Thymus (tissue), 11 donors: ENCODE measurements around the gene MED26. TPM values are rescaled to one million over a fixed set of nuclear protein-coding genes. Genes with fewer than 3 reads are reported as not detected.

Experiments used
- DNase-seq, 9 donors: peaks; one replicate each; pipeline ENCODE4 v3.0.0-alpha.2; 2013; ENCODE audit warnings: low spot score in 9 of 9, low read depth in 6 of 9, missing footprints in 1 of 9
- H3K27ac ChIP-seq, 2 donors: one replicate each; pipeline ENCODE4 v1.5.1; 2013; ENCODE audit warnings: control low read depth in 1 of 2, low read depth in 1 of 2, low read length in 1 of 2, mild to moderate bottlenecking in 1 of 2, moderate library complexity in 1 of 2
- H3K27me3 ChIP-seq, 2 donors: one replicate each; pipeline ENCODE4 v1.5.1; 2013; ENCODE audit warnings: low read length in 1 of 2; ENCODE audit not compliant: control insufficient read depth in 2 of 2, insufficient read depth in 1 of 2
- H3K36me3 ChIP-seq, 2 donors: one replicate each; pipeline ENCODE4 v1.5.1; 2013; ENCODE audit warnings: low read length in 1 of 2, mild to moderate bottlenecking in 1 of 2, moderate library complexity in 1 of 2; ENCODE audit not compliant: control insufficient read depth in 2 of 2, insufficient read depth in 2 of 2
- H3K4me1 ChIP-seq, 2 donors: one replicate each; pipeline ENCODE4 v1.5.1; 2013; ENCODE audit warnings: low read length in 2 of 2; ENCODE audit not compliant: control insufficient read depth in 2 of 2, insufficient read depth in 2 of 2
- H3K4me3 ChIP-seq, 2 donors: one replicate each; pipeline ENCODE4 v1.5.1; 2013; ENCODE audit warnings: low read length in 2 of 2, control low read depth in 1 of 2, mild to moderate bottlenecking in 1 of 2
- H3K9me3 ChIP-seq, 2 donors: one replicate each; pipeline ENCODE4 v1.5.1; 2013; ENCODE audit warnings: low read length in 1 of 2, mild to moderate bottlenecking in 1 of 2; ENCODE audit not compliant: control insufficient read depth in 2 of 2, insufficient read depth in 1 of 2
- WGBS: extraction: QIAGEN DNeasy Blood & Tissue Kit; methylation state at CpG from one replicate; pipeline ENCODE4 v1.1.7; 2013; 5-methylcytosine and 5-hydroxymethylcytosine counted together
- polyA plus RNA-seq: library from polyadenylated mRNA; stranded (reverse); fragments of 200-250 nt; gene quantifications from one replicate; pipeline ENCODE4 v1.2.3, GENCODE V29; 2013
- total RNA-seq: library from RNA; stranded (reverse); fragments of 120-200 nt; gene quantifications from one replicate; pipeline ENCODE4 v1.2.4, GENCODE V29; 2013
- donor health status: healthy.

Gene MED26
- total and polyA plus RNA-seq, 2 donors: 6.2 to 8.1 TPM

DNA sequence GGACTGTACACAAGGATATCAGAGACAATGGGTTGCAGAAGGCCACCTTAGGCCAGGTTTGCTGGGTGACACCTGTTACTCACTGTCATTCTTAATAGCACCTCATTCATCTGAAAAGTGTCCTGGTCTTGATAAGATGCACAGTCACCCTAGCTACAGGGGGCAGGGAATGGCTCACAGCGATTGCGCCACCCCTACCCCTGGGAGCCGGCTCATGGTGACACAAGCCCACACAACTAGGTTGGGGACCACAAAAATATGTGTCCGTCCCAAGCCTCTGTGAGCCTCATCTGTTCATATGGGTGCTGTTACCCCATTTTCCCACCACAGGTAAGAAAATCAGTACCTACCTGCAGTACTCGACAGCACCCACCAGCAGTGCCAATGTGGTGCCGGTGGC, 23.4 kb downstream of the MED26 start:
- DNase-seq: no peak
- Histone ChIP-seq H3K36me3 (peaks cover 7 to 9% of the 10 kb centered on the region in 2 donors), H3K27ac (no peak overlapping the region), H3K9me3 (no peaks in the 10 kb centered on the region), H3K27me3 (no peaks in the 10 kb centered on the region), H3K4me1 (peaks cover 0 to 3% of the 10 kb centered on the region in 2 donors), H3K4me3 (no peak overlapping the region)
- 98% methylated on average over 6 of the region's 6 CpGs for WGBS

DNA sequence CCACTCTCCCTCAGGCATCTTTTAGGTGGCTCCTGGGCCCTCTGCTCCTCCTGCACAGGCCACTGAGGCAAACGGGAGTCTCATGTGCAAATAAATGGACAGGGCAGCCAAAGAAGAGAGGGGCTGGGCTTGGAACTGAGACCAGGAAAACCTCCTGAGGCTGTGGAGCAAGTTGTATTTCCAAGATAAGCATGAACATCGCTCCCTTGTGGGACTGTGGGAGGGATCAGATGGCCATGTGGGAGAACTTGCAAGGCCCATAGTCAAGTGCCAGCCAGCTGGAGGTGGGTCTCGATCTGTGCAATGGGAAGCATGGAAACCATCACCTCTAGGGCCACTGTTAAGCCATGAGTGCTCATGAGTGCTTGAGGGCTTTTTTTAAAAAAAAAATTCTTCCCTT, 24.9 kb downstream of the MED26 start:
- WGBS: 95% methylated on average over 3 of the region's 3 CpGs
- peaks cover 0 to 3% of the 10 kb centered on the region in 2 donors for H3K4me1 ChIP-seq

DNA sequence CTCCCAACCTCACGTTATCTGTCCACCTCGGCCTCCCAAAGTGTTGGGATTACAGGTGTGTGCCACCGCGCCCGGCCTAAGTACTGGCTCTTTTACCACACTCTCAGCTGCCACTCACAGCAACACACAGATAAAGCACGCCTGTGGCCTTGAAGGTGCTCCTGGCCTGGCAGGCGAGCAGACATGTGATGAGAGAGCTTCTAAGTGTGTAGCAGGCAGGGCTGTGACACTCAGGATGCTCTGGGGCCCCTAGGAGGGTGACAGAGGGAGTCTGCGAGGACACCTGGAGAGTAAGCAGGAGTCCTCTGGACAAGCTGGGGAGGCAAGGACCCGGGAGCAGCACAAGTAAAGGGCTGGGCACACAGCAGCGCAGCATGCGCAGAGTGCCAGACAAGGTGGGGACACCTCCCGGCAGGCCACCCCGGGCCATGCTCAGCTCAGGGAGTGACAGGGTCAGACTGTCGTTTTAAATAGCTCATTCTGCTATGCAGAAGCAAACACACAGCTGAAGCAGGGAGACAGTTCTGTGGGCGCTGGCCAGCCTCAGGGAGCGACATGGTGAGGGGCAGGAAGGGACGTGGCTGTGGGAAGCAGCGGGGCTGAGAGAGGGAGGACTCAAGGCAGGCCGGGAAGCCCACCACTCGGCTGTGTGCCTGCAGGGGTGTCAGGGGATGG, 26.5 kb downstream of the MED26 start:
- no peak overlapping the region for H3K4me3 ChIP-seq
- WGBS: 97% methylated on average over 20 of the region's 20 CpGs

More for the DNA sequence above, 24.9 kb downstream of the MED26 start:
- H3K36me3 ChIP-seq: peaks cover 7 to 9% of the 10 kb centered on the region in 2 donors
- no peak overlapping the region for H3K27ac ChIP-seq
- H3K9me3 ChIP-seq: no peaks in the 10 kb centered on the region
- no peak overlapping the region for H3K4me3 ChIP-seq
- H3K27me3 ChIP-seq: no peaks in the 10 kb centered on the region
- no peak for DNase-seq

DNA sequence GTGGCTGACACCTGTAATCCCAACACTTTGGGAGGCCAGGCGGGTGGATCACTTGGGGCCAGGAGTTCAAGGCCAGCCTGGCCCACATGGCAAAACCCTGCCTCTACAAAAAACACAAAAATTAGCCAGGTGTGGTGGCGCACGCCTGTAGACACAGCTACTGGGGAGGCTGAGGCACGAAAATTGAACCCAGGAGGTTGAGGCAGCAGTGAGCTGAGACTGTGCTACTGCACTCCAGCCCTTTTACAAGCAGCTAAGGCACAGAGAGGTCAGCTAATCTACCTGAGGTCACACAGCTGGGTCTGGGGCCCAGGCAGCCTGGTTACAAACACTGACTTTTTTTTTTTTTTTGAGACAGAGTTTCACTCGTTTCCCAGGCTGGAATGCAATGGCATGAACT, 27.2 kb downstream of the MED26 start:
- Histone ChIP-seq H3K27ac (no peak overlapping the region), H3K36me3 (peaks cover 0 to 9% of the 10 kb centered on the region in 2 donors), H3K4me3 (no peak overlapping the region), H3K27me3 (no peaks in the 10 kb centered on the region), H3K9me3 (no peaks in the 10 kb centered on the region), H3K4me1 (peaks cover 0 to 3% of the 10 kb centered on the region in 2 donors)
- DNase-seq: no peak
- WGBS: 97% methylated on average over 5 of the region's 5 CpGs

More for the DNA sequence above, 26.5 kb downstream of the MED26 start:
- Histone ChIP-seq H3K4me1 (peaks cover 0 to 3% of the 10 kb centered on the region in 2 donors), H3K27me3 (no peaks in the 10 kb centered on the region), H3K27ac (no peak overlapping the region), H3K9me3 (no peaks in the 10 kb centered on the region), H3K36me3 (peaks cover under 1 to 9% of the 10 kb centered on the region in 2 donors)
- DNase-seq: no peak

DNA sequence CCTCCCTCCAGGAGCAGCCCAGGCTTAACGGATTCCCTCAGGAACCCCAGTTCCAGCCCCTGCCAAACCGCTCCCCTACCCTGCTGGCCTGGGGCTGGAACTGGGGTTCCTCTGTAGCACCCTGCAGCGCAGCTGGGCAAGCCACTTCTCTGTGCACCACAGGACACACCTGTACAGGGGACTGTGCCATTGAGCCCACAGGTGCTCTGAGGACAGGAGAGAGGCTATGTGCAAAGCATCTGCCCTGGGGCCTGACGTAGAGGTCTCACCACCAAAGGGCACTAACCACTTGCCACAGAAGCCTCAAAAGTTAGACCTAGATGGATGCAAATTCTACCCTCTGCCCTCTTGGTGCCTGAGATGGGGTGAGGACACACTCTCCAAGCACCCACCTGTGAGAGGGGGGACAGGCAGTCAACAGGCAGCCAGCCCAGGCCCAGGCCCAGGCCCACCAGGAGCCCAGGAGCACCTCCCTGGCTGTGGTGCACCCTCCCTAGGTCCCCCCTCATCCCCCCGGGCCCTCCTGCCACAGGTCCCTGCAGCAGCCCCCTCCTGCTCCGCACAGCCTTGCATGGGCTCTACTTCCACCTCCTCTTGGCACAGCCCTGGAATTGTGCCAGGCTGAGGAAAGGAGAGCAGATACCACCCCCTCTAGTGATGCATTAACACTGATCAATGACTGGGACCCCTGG, 28.2 kb downstream of the MED26 start:
- no peaks in the 10 kb centered on the region for H3K9me3 ChIP-seq
- H3K4me1 ChIP-seq: peaks cover 5 to 12% of the 10 kb centered on the region in 2 donors
- H3K27ac ChIP-seq: no peak overlapping the region
- peaks cover 0 to 3% of the 10 kb centered on the region in 2 donors for H3K36me3 ChIP-seq
- no peak overlapping the region for H3K4me3 ChIP-seq
- WGBS: 94% methylated on average over 6 of the region's 6 CpGs
- no peak for DNase-seq
- no peaks in the 10 kb centered on the region for H3K27me3 ChIP-seq

DNA sequence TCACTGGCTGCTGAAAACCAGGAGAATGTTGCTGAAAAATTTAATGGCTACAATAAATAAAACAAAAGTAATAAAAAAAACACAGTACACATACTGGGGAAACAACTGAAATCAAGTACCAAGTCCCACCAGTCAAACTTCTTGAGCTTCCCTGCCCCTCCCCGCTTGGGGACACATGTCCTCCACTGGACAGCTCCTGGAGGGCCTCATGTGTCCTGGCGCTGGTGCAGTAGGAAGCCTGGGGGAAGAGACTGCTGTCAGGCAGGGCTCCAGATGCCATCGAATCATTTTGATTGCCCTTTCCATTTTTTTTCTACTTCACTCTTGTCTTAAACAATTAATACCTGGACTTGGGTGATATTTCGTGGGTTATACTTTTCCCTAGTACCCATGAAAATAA, 29.2 kb downstream of the MED26 start:
- no peak overlapping the region for H3K27ac ChIP-seq
- peaks cover 0 to 3% of the 10 kb centered on the region in 2 donors for H3K36me3 ChIP-seq
- no peaks in the 10 kb centered on the region for H3K27me3 ChIP-seq
- H3K4me1 ChIP-seq: peaks cover 14 to 22% of the 10 kb centered on the region in 2 donors
- WGBS: 95% methylated on average over 4 of the region's 4 CpGs
- H3K4me3 ChIP-seq: no peak overlapping the region
- H3K9me3 ChIP-seq: no peaks in the 10 kb centered on the region
- no peak for DNase-seq

DNA sequence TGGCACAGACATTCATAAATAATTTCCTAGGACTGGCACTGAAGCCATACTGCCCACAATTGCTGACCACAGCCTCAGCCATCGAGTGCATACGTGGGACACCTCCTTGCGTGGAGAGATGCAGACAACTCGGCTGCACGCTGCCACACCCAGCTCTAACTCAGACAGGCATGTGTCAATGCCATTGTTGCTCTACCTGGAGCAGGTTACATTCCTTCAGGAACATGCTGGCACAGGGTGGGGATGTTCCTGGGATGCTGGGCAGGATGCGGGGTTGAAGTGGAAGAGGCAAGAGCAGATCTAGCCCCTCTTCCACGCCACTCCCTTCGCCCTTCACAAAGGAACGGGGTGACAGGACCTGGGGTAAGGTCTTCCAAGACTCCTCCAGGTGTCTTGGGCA, 31.6 kb downstream of the MED26 start:
- Histone ChIP-seq H3K27me3 (no peaks in the 10 kb centered on the region), H3K36me3 (no peaks in the 10 kb centered on the region), H3K4me3 (no peak overlapping the region), H3K4me1 (peaks cover 19 to 40% of the 10 kb centered on the region in 2 donors), H3K9me3 (no peaks in the 10 kb centered on the region), H3K27ac (no peak overlapping the region)
- no peak for DNase-seq
- WGBS: 98% methylated on average over 9 of the region's 9 CpGs

DNA sequence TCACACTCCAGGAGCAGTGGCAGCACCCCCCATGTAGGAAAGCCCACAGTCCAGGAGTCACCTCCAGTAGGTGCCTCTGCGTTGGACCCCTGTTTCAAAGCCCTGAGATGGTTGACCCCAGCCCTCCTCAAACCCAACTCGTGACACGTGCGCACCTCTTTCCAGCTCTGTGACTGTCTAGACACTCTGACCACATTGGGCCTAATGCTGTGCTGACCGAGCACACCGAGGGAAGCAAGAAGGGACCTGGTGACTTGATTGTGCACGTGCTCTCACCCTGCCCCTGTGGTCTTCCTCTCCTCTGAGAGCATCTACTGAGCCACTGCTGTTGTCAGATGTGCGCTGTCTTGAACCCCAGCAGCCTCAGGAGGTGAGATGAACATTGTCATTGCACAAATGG, 32.9 kb downstream of the MED26 start:
- H3K27me3 ChIP-seq: no peaks in the 10 kb centered on the region
- peaks cover 19 to 38% of the 10 kb centered on the region in 2 donors for H3K4me1 ChIP-seq
- no peak for DNase-seq
- peak overlapping the region in 1 of 2 donors; percentile 32 for H3K27ac ChIP-seq
- 85% methylated on average over 8 of the region's 8 CpGs for WGBS
- no peaks in the 10 kb centered on the region for H3K9me3 ChIP-seq
- no peaks in the 10 kb centered on the region for H3K36me3 ChIP-seq
- H3K4me3 ChIP-seq: no peak overlapping the region

DNA sequence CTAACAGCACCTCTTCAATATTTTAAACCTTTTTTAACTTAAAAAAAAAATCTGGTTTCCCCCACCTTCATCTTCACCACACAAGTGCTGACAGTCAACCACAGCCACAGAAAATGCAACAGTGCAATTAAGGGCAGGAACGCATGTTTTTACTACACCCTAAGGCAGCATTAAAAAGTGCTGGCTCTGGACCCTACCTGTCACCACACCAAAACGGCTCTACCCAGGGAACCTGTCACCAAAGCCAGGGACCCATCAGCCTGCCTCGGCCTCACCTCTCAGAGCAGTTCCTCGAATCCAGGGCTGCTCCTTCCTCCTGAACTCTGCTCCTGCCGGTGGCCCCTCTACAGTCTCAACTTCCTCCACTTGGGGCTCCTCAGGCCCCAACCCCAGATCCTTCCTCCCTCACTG, 33.3 kb downstream of the MED26 start:
- Histone ChIP-seq H3K27ac (peak overlapping the region in 1 of 2 donors; percentile 32), H3K36me3 (no peaks in the 10 kb centered on the region), H3K4me3 (peak overlapping the region in 1 of 2 donors; percentile 8), H3K27me3 (no peaks in the 10 kb centered on the region), H3K9me3 (no peaks in the 10 kb centered on the region), H3K4me1 (peaks cover 19 to 42% of the 10 kb centered on the region in 2 donors)
- DNase-seq: peak in 2 of 9 donors; percentile 29 to 68
- WGBS: 10% methylated on average over 5 of the region's 5 CpGs
